ENCODE data around the gene AVEN. TPM values are rescaled to one million over a fixed set of nuclear protein-coding genes. Genes with fewer than 3 reads are reported as not detected.

Gene AVEN
- total and polyA plus RNA-seq, 2 of the 4 experiments (the other 2 are of a cell fraction): 9.1 to 17.6 TPM

GRCh38 chr15:33864360-33865075 lies 174.5 kb downstream of the AVEN start:
- H3K4me2 ChIP-seq (ENCODE audit: low read depth, low read length): no peak overlapping the region
- H3K27ac ChIP-seq (ENCODE audit: insufficient read depth, low read length): no peak overlapping the region
- TF ChIP-seq FOS (IDR thresholded peaks at IDR 0.05; ENCODE audit: low read depth, low read length) (no peak), RAD21 (IDR thresholded peaks at IDR 0.05; ENCODE audit: low read length) (no peak), POLR2A (IDR thresholded peaks at IDR 0.05; ENCODE audit: low read depth, low read length) (no peak), RCOR1 (IDR thresholded peaks at IDR 0.05; ENCODE audit: insufficient replicate concordance, low read length) (no peak), BHLHE40 (IDR thresholded peaks at IDR 0.05; ENCODE audit: low read depth, low read length) (no peak), CHD1 (IDR thresholded peaks at IDR 0.05; ENCODE audit: low read depth, low read length) (no peak), ELK1 (IDR thresholded peaks at IDR 0.05; ENCODE audit: borderline replicate concordance, low read depth, low read length) (no peak), RFX5 (IDR thresholded peaks at IDR 0.05; ENCODE audit: low read depth, low read length) (no peak), CEBPB (IDR thresholded peaks at IDR 0.05; ENCODE audit: low read depth, low read length) (no peak), USF2 (IDR thresholded peaks at IDR 0.05; ENCODE audit: low read depth, low read length) (no peak), MXI1 (IDR thresholded peaks at IDR 0.05; ENCODE audit: borderline replicate concordance, low read depth, low read length) (no peak), MAFK (IDR thresholded peaks at IDR 0.05; ENCODE audit: low read depth, low read length) (no peak), CTCF (conservative IDR thresholded peaks at IDR 0.05; ENCODE audit: low read depth, low read length) (no peak), MAZ (IDR thresholded peaks at IDR 0.05; ENCODE audit: borderline replicate concordance, low read depth, low read length) (no peak), NFE2L2 (IDR thresholded peaks at IDR 0.05; ENCODE audit: low read depth, low read length) (no peak), SMC3 (IDR thresholded peaks at IDR 0.05; ENCODE audit: low read depth, low read length) (no peak)
- H2AK9ac ChIP-seq (replicated peaks; ENCODE audit: low read depth, low read length, poor library complexity): no peak overlapping the region
- no TSS peak for BruUV-seq (replicated peaks)
- POLR2A ChIA-PET (ENCODE audit: unreplicated experiment): no interaction called here
- no peak overlapping the region for H2AFZ ChIP-seq (replicated peaks; ENCODE audit: low read length, poor library complexity)
- no peaks in the 10 kb centered on the region for H3K9me3 ChIP-seq (ENCODE audit: control insufficient read depth, insufficient read depth, low read length)
- intact Hi-C loops (cut with micrococcal nuclease): loop anchor here (5.0 kb wide), 1 partner anchor 43 kb away; no protein-coding TSS in a partner anchor
- H3K23ac ChIP-seq (ENCODE audit: low read depth, low read length): no peak overlapping the region
- no peak for ATAC-seq (ENCODE audit: low read depth)
- H3K56ac ChIP-seq (ENCODE audit: extremely low read depth, insufficient read depth, low read length): no peak overlapping the region
- in situ Hi-C loops (cut with MboI; ENCODE audit: low sequenced_read_pairs): no loop called here
- H4K20me1 ChIP-seq (ENCODE audit: insufficient read depth, low read length): no peaks in the 10 kb centered on the region
- CTCF ChIA-PET: no interaction called here
- no peak overlapping the region for H2BK5ac ChIP-seq (ENCODE audit: low read depth, low read length, poor library complexity, severe bottlenecking)
- H3K18ac ChIP-seq (ENCODE audit: low read depth, low read length): no peak overlapping the region
- H3K4me1 ChIP-seq (ENCODE audit: control insufficient read depth, insufficient read depth, low read length): peaks cover 13% of the 10 kb centered on the region
- no peak overlapping the region for H3K9ac ChIP-seq (ENCODE audit: low read depth, low read length)
- 83% methylated on average over 2 of the region's 5 CpGs; no CpG with 5 or more reads in 1 of the 2 experiments for WGBS, 2 experiments (ENCODE audit: extremely low coverage in 2 of 2, insufficient read length in 1 of 2)
- H3K4ac ChIP-seq (ENCODE audit: low read depth, low read length): no peak overlapping the region
- peaks cover 10% of the 10 kb centered on the region for H3K9me1 ChIP-seq (ENCODE audit: insufficient read depth, low read length)
- H2BK20ac ChIP-seq (ENCODE audit: low read depth, low read length): no peak overlapping the region
- H4K91ac ChIP-seq (ENCODE audit: insufficient read depth, low read depth, low read length): no peak overlapping the region
- no peak overlapping the region for H2BK15ac ChIP-seq (ENCODE audit: low read depth, low read length)
- peak; percentile 27 for DNase-seq
- no peak overlapping the region for H4K8ac ChIP-seq (ENCODE audit: low read depth in 2 of 2, low read length in 2 of 2)
- H3K79me1 ChIP-seq (ENCODE audit: low read depth in 1 of 2, low read length in 2 of 2): no peaks in the 10 kb centered on the region
- H2BK120ac ChIP-seq (ENCODE audit: low read depth, low read length): no peak overlapping the region; the same call in 1 of the 2 replicates
- H2AK5ac ChIP-seq (ENCODE audit: low read depth, low read length): no peak overlapping the region
- H3K4me3 ChIP-seq (ENCODE audit: insufficient read depth, low read depth, low read length): no peak overlapping the region
- H3K27me3 ChIP-seq (ENCODE audit: control insufficient read depth, insufficient read depth, low read length): no peaks in the 10 kb centered on the region
- H3K36me3 ChIP-seq (ENCODE audit: control insufficient read depth, insufficient read depth, low read length): no peaks in the 10 kb centered on the region; the same call in 1 of the 2 replicates
- dilution Hi-C loops (cut with HindIII; ENCODE audit: low sequenced_read_pairs, unreplicated experiment): no loop called here
- no peak overlapping the region for H4K5ac ChIP-seq (ENCODE audit: low read depth, low read length)
- H3K14ac ChIP-seq (replicated peaks; ENCODE audit: low read depth, low read length): peak overlapping the region; percentile 36; the same call in 1 of the 2 replicates

All from IMR-90 (cell line).